OCI-LY7 (cell line): ENCODE results near the gene HIVEP2.

Experiments
- EZH2phosphoT487 ChIP-seq: fragments of 200-600 bp; sonication (generic); IDR thresholded peaks from 2 replicates; pipeline ENCODE4 v1.6.1; 2018; ENCODE audit warnings: low read depth, borderline replicate concordance, mild to moderate bottlenecking, mixed run types, antibody characterized with exemption, low read length, moderate library complexity, mixed read lengths
- TF ChIP-seq, protein P1 (sequence below): fragments of 200-600 bp; sonication (generic); conservative IDR thresholded peaks from 2 replicates; pipeline ENCODE4 v1.5.1; 2014; ENCODE audit warnings: mild to moderate bottlenecking, antibody characterized with exemption, low read length, moderate library complexity, mixed read lengths

DNA sequence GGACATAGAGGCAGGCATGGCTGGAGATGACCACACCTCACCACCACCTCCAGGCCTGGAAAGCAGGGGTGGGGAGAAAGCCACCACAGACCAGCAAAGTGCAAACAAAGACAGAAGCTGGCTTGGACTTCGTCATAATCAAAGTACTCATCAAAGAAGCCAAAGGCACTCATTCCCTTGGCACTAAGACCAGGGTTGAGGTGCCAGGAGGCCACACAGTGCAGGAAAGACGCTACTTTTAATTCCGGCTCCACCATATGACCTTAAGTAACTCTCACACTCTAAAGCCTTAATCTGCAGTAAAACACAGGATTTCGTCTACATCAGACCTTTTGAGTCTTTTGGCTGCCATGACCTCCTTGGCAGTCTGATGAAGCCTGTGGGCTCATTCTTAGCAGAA is 123.1 kb downstream of the HIVEP2 start:
- TF ChIP-seq, protein P1, sequence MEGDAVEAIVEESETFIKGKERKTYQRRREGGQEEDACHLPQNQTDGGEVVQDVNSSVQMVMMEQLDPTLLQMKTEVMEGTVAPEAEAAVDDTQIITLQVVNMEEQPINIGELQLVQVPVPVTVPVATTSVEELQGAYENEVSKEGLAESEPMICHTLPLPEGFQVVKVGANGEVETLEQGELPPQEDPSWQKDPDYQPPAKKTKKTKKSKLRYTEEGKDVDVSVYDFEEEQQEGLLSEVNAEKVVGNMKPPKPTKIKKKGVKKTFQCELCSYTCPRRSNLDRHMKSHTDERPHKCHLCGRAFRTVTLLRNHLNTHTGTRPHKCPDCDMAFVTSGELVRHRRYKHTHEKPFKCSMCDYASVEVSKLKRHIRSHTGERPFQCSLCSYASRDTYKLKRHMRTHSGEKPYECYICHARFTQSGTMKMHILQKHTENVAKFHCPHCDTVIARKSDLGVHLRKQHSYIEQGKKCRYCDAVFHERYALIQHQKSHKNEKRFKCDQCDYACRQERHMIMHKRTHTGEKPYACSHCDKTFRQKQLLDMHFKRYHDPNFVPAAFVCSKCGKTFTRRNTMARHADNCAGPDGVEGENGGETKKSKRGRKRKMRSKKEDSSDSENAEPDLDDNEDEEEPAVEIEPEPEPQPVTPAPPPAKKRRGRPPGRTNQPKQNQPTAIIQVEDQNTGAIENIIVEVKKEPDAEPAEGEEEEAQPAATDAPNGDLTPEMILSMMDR = no peak
- no peak for TF ChIP-seq EZH2phosphoT487
